Prostate gland (tissue), 2 donors: ENCODE measurements around the gene ACTR1B. TPM values are rescaled to one million over a fixed set of nuclear protein-coding genes. Genes with fewer than 3 reads are reported as not detected.

Experiments used
- DNase-seq: peaks from one replicate; pipeline ENCODE4 v3.0.0-alpha.2; 2019; ENCODE audit warnings: low spot score
- H3K27ac ChIP-seq, 2 donors: fragments of 200-600 bp; sonication (generic); 2 replicates each; pipeline ENCODE4 v1.5.1; 2017 to 2019
- H3K27me3 ChIP-seq: fragments of 200-600 bp; sonication (generic); replicated peaks from 2 replicates; pipeline ENCODE4 v1.5.1; 2019; ENCODE audit not compliant: insufficient read depth
- H3K36me3 ChIP-seq, 2 donors: fragments of 200-600 bp; sonication (generic); 1 replicate in 1 of 2; 2 replicates in 1 of 2; pipeline versions ENCODE4 v1.5.1 to v1.8.1; 2017 to 2019
- H3K4me1 ChIP-seq: fragments of 200-600 bp; sonication (generic); replicated peaks from 2 replicates; pipeline ENCODE4 v1.5.1; 2019
- H3K4me3 ChIP-seq, 2 donors: fragments of 200-600 bp; sonication (generic); 2 replicates each; pipeline ENCODE4 v1.5.1; 2017 to 2019
- H3K9me3 ChIP-seq: fragments of 200-600 bp; sonication (generic); 2 replicates; pipeline ENCODE4 v1.5.1; 2017
- CTCF ChIP-seq, 4 experiments: fragments of 200-600 bp in 2 of 4; fragments of 450-650 bp in 2 of 4; sonication (generic) in 2 of 4; IDR thresholded peaks; 1 replicate in 3 of 4; 2 replicates in 1 of 4; pipeline ENCODE4 v1.5.1; 2016 to 2019; ENCODE audit warnings: antibody characterized with exemption in 4 of 4, mild to moderate bottlenecking in 2 of 4, moderate library complexity in 2 of 4
- POLR2A ChIP-seq: fragments of 450-650 bp; IDR thresholded peaks from one replicate; pipeline ENCODE4 v1.6.1; 2016; ENCODE audit warnings: antibody characterized with exemption, mild to moderate bottlenecking
- POLR2AphosphoS5 ChIP-seq: sonication (generic); formaldehyde crosslinking; IDR thresholded peaks from one replicate; pipeline ENCODE4 v1.6.1; 2017; ENCODE audit warnings: antibody characterized with exemption
- WGBS: methylation state at CpG from one replicate; pipeline ENCODE4 v1.1.5; 2018; 5-methylcytosine and 5-hydroxymethylcytosine counted together
- intact Hi-C: fragments of 100-400 bp; cut with DNase I; formaldehyde crosslinking; loops from one replicate; pipeline ENCODE4 v1.14.2; 2022
- total RNA-seq, 2 donors: library from RNA; depleted of rRNA; stranded (reverse); fragments of >200 nt; gene quantifications; one replicate each; pipeline ENCODE4 v1.1.0, GENCODE V29; 2016

The ACTR1B gene
- total RNA-seq, 2 donors from 2014 or later: 80.5 to 102 TPM

- Histone ChIP-seq H3K4me1 (no peaks in the 10 kb centered on the region), H3K36me3 (no peaks in the 10 kb centered on the region), H3K9me3 (no peaks in the 10 kb centered on the region), H3K27me3 (no peaks in the 10 kb centered on the region), H3K4me3 (no peak overlapping the region), H3K27ac (no peak overlapping the region)
- TF ChIP-seq POLR2AphosphoS5 (no peak), POLR2A (no peak), CTCF (IDR thresholded peaks at IDR 0.05) (no peak)
- no peak for DNase-seq
- WGBS: 60% methylated on average over 3 of the region's 3 CpGs
- intact Hi-C loops: loop anchor here (5.0 kb wide), 1 partner anchor 684 kb away; no protein-coding TSS in a partner anchor
These were observed 39.9 kb upstream of the ACTR1B start for GRCh38 chr2:97703741-97704140.

DNA sequence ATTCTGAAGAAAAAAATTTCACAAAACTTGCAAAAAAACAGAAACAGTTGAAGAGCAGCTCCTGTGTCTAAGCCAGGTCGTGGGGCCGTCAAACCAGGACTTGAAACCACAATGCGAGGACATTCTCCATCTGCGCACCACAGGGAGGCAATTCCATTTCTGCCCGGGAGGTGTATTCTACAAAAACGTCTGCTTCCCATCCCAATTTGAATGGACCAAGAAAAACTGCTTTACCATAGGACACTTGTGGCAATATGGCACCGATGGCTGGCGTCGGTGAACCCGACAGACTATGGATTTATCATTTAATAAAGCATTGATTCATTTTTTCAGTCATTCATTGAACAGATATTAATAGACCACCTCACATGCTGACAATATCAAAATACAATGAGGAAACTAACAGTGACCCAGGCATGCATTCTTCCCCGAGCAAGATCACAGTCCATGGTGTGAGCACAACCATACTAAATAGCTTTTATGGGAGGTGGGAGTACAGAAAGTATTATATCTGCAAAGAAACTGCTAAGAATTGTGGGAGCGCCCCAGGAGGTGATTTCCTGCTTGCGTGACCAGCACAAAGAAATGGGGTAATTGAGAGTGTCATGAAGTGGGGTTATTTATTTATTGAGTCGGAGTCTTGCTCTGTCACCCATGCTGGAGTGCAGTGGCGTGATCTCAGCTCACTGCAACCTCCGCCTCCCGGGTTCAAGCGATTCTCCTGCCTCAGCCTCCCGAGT, 39.1 kb upstream of the ACTR1B start:
- no peak overlapping the region for H3K4me3 ChIP-seq
- H3K27me3 ChIP-seq: no peaks in the 10 kb centered on the region
- WGBS: 91% methylated on average over 19 of the region's 19 CpGs
- no peaks in the 10 kb centered on the region for H3K9me3 ChIP-seq
- intact Hi-C loops: loop anchor here (5.0 kb wide), 1 partner anchor 684 kb away; no protein-coding TSS in a partner anchor
- no peaks in the 10 kb centered on the region for H3K36me3 ChIP-seq
- no peak overlapping the region for H3K27ac ChIP-seq
- no peak for DNase-seq
- H3K4me1 ChIP-seq: no peaks in the 10 kb centered on the region
- TF ChIP-seq CTCF (IDR thresholded peaks at IDR 0.05): no peak
- no peak for TF ChIP-seq POLR2AphosphoS5

DNA sequence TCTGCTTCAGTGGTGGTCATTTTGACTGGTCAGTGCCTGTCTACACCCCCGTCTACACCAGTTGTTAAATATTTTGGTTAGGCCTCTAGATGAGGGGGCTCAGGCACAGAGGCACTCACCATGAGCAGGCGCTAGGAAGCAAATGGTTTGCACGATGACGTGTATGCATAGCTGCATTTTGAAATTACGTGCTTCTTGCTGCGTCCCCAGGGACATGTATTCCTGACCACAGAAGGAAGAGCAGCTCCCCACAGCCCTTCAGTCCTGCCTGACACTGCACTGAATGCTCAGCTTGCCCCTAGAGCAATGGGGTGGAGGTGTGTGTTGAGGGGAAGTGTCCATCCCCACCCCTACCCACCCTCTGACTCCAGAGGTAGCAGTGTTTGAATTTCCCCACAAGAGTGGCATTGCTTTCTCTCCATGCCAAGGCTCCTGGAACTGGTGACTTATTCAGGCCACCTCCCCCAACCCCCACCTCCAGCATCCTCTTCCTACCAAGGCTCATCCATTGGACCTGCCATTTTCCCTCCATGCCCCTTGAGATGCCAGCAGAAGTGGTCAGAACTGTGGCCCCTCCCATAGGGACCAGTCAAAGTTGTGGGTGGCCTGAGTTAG, 38.1 kb upstream of the ACTR1B start:
- intact Hi-C loops: loop anchor here (5.0 kb wide), 1 partner anchor 685 kb away; no protein-coding TSS in a partner anchor
- Histone ChIP-seq H3K9me3 (no peaks in the 10 kb centered on the region), H3K4me1 (no peaks in the 10 kb centered on the region), H3K36me3 (no peaks in the 10 kb centered on the region), H3K4me3 (no peak overlapping the region), H3K27me3 (no peaks in the 10 kb centered on the region), H3K27ac (no peak overlapping the region)
- WGBS: 95% methylated on average over 6 of the region's 6 CpGs
- TF ChIP-seq POLR2AphosphoS5 (no peak), CTCF (IDR thresholded peaks at IDR 0.05) (no peak), POLR2A (no peak)
- no peak for DNase-seq

GRCh38 chr2:97701186-97701585, 37.3 kb upstream of the ACTR1B start:
- H3K4me3 ChIP-seq: no peak overlapping the region
- H3K36me3 ChIP-seq: no peaks in the 10 kb centered on the region
- H3K9me3 ChIP-seq: no peaks in the 10 kb centered on the region
- H3K4me1 ChIP-seq: no peaks in the 10 kb centered on the region
- no peaks in the 10 kb centered on the region for H3K27me3 ChIP-seq
- TF ChIP-seq CTCF (IDR thresholded peaks at IDR 0.05): no peak
- no peak for TF ChIP-seq POLR2AphosphoS5
- no peak for TF ChIP-seq POLR2A
- H3K27ac ChIP-seq: no peak overlapping the region
- intact Hi-C loops: loop anchor here (5.0 kb wide), 1 partner anchor 686 kb away; no protein-coding TSS in a partner anchor
- DNase-seq: no peak
- WGBS: 69% methylated on average over 13 of the region's 13 CpGs
